Spinal cord (tissue), 10 donors: Measurements from ENCODE around the gene SORCS2. TPM values are rescaled to one million over a fixed set of nuclear protein-coding genes. Genes with fewer than 3 reads are reported as not detected.

Experiments used
- DNase-seq, 6 donors: peaks; one replicate each; pipeline versions ENCODE4 v3.0.0 to v3.0.0-alpha.2; 2013 to 2015; ENCODE audit warnings: low spot score in 6 of 6, low read depth in 4 of 6
- H3K27ac ChIP-seq: one replicate; pipeline ENCODE4 v1.5.1; 2013; ENCODE audit warnings: low read depth, low read length, control low read depth
- H3K27me3 ChIP-seq: one replicate; pipeline ENCODE4 v1.6.1; 2013; ENCODE audit warnings: low read length; ENCODE audit not compliant: control insufficient read depth, insufficient read depth
- H3K36me3 ChIP-seq: one replicate; pipeline ENCODE4 v1.6.1; 2013; ENCODE audit warnings: low read length; ENCODE audit not compliant: control insufficient read depth, insufficient read depth
- H3K4me1 ChIP-seq: one replicate; pipeline ENCODE4 v1.6.1; 2013; ENCODE audit warnings: low read length; ENCODE audit not compliant: control insufficient read depth, insufficient read depth
- H3K4me3 ChIP-seq: one replicate; pipeline ENCODE4 v1.5.1; 2013; ENCODE audit warnings: low read depth, low read length, control low read depth
- H3K9me3 ChIP-seq: one replicate; pipeline ENCODE4 v1.6.1; 2013; ENCODE audit warnings: low read length; ENCODE audit not compliant: control insufficient read depth, insufficient read depth
- WGBS: methylation state at CpG from one replicate; pipeline ENCODE4 v1.1.5; 2013; ENCODE audit warnings: missing lambda C conversion rate; ENCODE audit not compliant: insufficient coverage; 5-methylcytosine and 5-hydroxymethylcytosine counted together
- polyA plus RNA-seq, 2 donors: library from polyadenylated mRNA; unstranded; fragments of 120-200 nt; gene quantifications; one replicate each; pipeline ENCODE4 v1.2.1, GENCODE V29; 2013; ENCODE audit not compliant: insufficient read length in 2 of 2
- total RNA-seq, 2 donors: library from RNA; depleted of rRNA in 1 of 2; stranded (reverse); fragments of 120-200 nt in 1 of 2; fragments of >200 nt in 1 of 2; gene quantifications; one replicate each; pipeline versions ENCODE4 v1.2.3 to v1.2.4, GENCODE V29; 2013 to 2014
- donor health status: healthy.

The SORCS2 gene
- total and polyA plus RNA-seq, 4 donors = 7.3 to 24.8 (median 16.5) TPM

GRCh38 chr4:7301126-7301785 lies 108.9 kb downstream of the SORCS2 start:
- H3K27ac ChIP-seq = no peak overlapping the region
- no peak for DNase-seq

DNA sequence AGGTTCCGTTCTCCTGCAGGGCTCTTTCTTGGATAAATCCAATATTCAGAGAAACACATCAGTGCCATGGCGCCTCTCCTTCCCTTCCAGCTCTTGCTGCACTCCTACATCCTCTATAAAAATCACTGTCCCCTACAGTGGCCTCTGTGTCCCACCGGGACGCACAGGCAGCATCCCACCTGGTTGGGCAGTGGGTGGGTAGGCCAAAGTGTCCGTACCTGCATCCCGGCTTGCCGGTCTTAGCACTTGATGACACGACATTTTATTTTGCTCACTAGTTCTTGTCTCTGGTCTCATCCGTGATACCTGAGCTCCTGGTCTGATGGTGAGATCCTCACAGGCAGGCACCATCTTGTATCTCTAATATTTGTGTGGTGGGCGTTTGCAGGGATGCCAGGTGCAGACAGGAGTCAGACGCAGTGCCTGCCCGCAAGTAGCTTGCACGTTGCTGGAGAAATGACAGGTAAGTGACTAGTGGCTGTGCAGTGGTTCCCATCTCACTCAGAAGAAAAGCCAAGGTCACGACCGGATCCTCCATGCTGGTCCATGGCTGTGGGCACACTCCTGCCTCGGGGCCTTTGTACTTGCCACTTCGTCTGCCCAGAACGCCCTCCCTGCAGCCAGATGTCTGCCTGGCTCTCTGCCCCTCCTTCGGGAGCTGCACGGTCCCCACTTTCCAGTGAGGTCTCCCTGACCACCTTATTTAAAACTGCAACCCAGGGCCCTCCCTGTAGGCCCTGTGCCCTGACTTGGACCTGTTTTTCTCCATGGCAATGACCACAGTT lies 109.7 kb downstream of the SORCS2 start:
- Histone ChIP-seq H3K4me1 (peaks cover 80% of the 10 kb centered on the region), H3K27ac (no peak overlapping the region), H3K27me3 (peaks cover 12% of the 10 kb centered on the region), H3K9me3 (no peaks in the 10 kb centered on the region), H3K36me3 (peaks cover 6% of the 10 kb centered on the region), H3K4me3 (no peak overlapping the region)
- 75% methylated on average over 19 of the region's 20 CpGs for WGBS
- DNase-seq = no peak

More at GRCh38 chr4:7301126-7301785, 108.9 kb downstream of the SORCS2 start:
- no peaks in the 10 kb centered on the region for H3K9me3 ChIP-seq
- H3K4me1 ChIP-seq = peaks cover 80% of the 10 kb centered on the region
- no peak overlapping the region for H3K4me3 ChIP-seq
- peaks cover 6% of the 10 kb centered on the region for H3K36me3 ChIP-seq
- H3K27me3 ChIP-seq = peaks cover 12% of the 10 kb centered on the region
- 89% methylated on average over 14 of the region's 17 CpGs for WGBS

GRCh38 chr4:7302781-7303404 lies 110.6 kb downstream of the SORCS2 start:
- Histone ChIP-seq H3K27ac (no peak overlapping the region), H3K27me3 (peaks cover 12% of the 10 kb centered on the region), H3K4me3 (no peak overlapping the region), H3K4me1 (peaks cover 78% of the 10 kb centered on the region), H3K9me3 (no peaks in the 10 kb centered on the region), H3K36me3 (peaks cover 6% of the 10 kb centered on the region)
- WGBS = 23% methylated on average over 6 of the region's 22 CpGs
- DNase-seq = peak in 1 of 6 donors; percentile 74

GRCh38 chr4:7303561-7303960 lies 111.2 kb downstream of the SORCS2 start:
- 96% methylated on average over 10 of the region's 12 CpGs for WGBS
- Histone ChIP-seq H3K4me3 (no peak overlapping the region), H3K27ac (no peak overlapping the region), H3K9me3 (no peaks in the 10 kb centered on the region), H3K4me1 (peaks cover 78% of the 10 kb centered on the region), H3K36me3 (peaks cover 6% of the 10 kb centered on the region), H3K27me3 (peaks cover 12% of the 10 kb centered on the region)
- no peak for DNase-seq

- H3K4me3 ChIP-seq = no peak overlapping the region
- H3K9me3 ChIP-seq = no peaks in the 10 kb centered on the region
- peaks cover 78% of the 10 kb centered on the region for H3K4me1 ChIP-seq
- WGBS = 87% methylated on average over 10 of the region's 10 CpGs
- peaks cover 6% of the 10 kb centered on the region for H3K36me3 ChIP-seq
- no peak for DNase-seq
- H3K27ac ChIP-seq = no peak overlapping the region
- H3K27me3 ChIP-seq = peaks cover 12% of the 10 kb centered on the region
Measured at GRCh38 chr4:7304436-7304835, 112.1 kb downstream of the SORCS2 start.

DNA sequence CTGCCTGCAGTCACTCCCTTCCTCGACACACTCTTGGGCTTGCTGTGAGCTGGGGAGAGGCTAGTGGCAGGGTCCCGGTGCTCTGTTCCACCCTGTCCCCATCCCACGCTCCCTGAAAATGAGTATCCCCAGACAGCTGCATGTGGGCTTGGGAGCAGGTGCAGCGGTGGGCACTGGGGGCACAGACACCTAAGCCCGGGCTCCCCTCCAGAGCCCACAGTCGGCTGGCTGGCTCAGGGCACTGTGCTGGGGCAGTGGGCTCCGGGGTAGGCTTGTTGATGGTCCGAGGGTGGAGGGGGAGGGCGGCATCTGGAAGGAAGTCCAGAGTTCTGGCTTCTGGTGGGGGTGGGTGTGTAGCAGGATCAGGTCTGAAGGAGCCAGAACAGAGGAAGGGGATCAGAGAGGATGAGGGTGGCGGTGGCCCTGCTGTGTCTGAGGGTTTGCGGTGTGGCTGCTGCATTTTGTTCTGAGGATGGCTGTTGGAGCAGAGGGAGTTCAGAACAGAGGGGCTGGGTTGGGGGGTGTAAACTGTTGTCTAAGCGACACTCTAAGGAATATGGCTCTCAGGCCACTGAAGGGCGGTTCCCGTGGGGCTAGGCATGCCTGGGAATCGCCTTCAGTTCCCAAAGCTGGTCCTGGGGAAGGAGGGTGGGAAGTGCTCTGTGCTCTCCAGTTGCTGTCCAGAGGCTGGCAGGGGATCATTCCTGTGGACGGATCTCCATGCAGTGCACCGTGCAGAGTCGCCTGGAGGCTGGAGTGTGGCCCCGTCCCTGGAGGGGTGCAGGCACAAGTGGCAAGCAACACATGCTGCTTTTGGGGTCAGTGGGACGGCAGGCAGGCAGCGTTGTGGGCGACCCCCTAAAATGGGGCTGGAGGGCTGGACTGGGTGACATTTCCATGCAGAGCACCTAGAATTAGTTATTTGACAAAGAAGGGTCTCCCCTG lies 114.0 kb downstream of the SORCS2 start:
- Histone ChIP-seq H3K4me3 (no peak overlapping the region), H3K4me1 (peaks cover 73% of the 10 kb centered on the region), H3K27me3 (peaks cover 4% of the 10 kb centered on the region), H3K9me3 (no peaks in the 10 kb centered on the region), H3K36me3 (peaks cover 6% of the 10 kb centered on the region), H3K27ac (no peak overlapping the region)
- 79% methylated on average over 22 of the region's 22 CpGs for WGBS
- DNase-seq = no peak

GRCh38 chr4:7306986-7307385 lies 114.6 kb downstream of the SORCS2 start:
- H3K27ac ChIP-seq = no peak overlapping the region
- no peak overlapping the region for H3K4me3 ChIP-seq
- peaks cover 4% of the 10 kb centered on the region for H3K27me3 ChIP-seq
- peaks cover 66% of the 10 kb centered on the region for H3K4me1 ChIP-seq
- no peak for DNase-seq
- H3K36me3 ChIP-seq = peaks cover 6% of the 10 kb centered on the region
- H3K9me3 ChIP-seq = no peaks in the 10 kb centered on the region
- 58% methylated on average over 6 of the region's 11 CpGs for WGBS

DNA sequence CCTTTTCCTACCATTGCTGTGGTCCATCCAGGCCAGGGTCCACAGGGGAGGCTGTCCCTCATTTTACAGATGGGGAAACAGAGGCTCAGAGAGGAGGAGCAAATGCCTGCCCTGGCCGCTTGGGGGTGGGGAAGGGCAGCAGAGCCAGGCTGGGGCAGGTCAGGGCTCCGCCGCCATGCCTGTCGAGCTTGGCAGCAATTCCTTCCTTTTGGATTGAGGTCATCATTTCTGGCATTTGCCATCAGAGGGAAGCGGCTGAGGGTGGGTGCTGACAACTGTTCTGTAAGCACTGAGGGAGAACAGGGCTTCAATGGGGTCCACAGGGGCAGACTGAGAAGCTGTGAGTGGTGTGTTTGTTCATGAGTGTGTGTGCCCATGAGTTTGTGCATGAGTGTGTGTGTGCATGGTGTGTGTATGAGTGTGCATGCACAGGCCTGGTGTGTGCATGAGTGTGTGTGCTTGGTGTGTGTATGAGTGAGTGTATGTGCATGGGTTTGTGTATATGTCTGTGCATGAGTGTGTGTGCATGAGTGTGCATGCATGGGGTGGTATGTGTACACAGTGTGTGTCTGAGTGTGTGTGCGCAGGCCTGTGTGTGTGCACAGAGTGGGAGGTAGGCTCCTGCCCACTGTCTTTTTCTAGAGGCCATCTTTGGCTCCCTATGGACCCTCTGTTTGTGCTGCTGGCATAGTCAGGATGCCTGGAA lies 115.2 kb downstream of the SORCS2 start:
- peaks cover 6% of the 10 kb centered on the region for H3K36me3 ChIP-seq
- H3K9me3 ChIP-seq = no peaks in the 10 kb centered on the region
- no peak for DNase-seq
- no peak overlapping the region for H3K4me3 ChIP-seq
- H3K27ac ChIP-seq = no peak overlapping the region
- WGBS = 66% methylated on average over 6 of the region's 6 CpGs
- H3K27me3 ChIP-seq = peaks cover 4% of the 10 kb centered on the region
- peaks cover 62% of the 10 kb centered on the region for H3K4me1 ChIP-seq
